Activated CD4-positive, alpha-beta T cell treated with anti-CD3 and anti-CD28 coated beads, Interleukin-2, amount 10 ng/mL, durations not matched to agents 7 days and 5 days (primary cell): ENCODE data around the gene MDC1. TPM values are rescaled to one million over a fixed set of nuclear protein-coding genes. Genes with fewer than 3 reads are reported as not detected.

Experiments used
- CTCF ChIA-PET: fragments of 350-600 bp; sonication (Branson Sonifier 250); formaldehyde crosslinking; loops from one replicate; lab custom pipeline; 2021; ENCODE audit warnings: antibody characterized with exemption; lab: Charles Lee
- POLR2A ChIA-PET: fragments of 350-600 bp; sonication (Branson Sonifier 250); formaldehyde crosslinking; loops from one replicate; lab custom pipeline; 2021; ENCODE audit warnings: antibody characterized with exemption; lab: Charles Lee
- DNase-seq: peaks from one replicate; pipeline ENCODE4 v3.0.0-alpha.2; 2020
- H3K27ac Mint-ChIP-seq: one replicate; pipeline ENCODE4 v1.8.0; 2021; ENCODE audit warnings: mild to moderate bottlenecking, moderate library complexity, mixed read lengths
- H3K27me3 Mint-ChIP-seq: one replicate; pipeline ENCODE4 v1.8.0; 2021; ENCODE audit warnings: mixed read lengths
- H3K36me3 Mint-ChIP-seq: one replicate; pipeline ENCODE4 v1.8.0; 2021; ENCODE audit warnings: low read depth, mixed read lengths
- H3K4me1 Mint-ChIP-seq: one replicate; pipeline ENCODE4 v1.8.0; 2021; ENCODE audit warnings: mixed read lengths
- H3K4me3 Mint-ChIP-seq: one replicate; pipeline ENCODE4 v1.8.0; 2021; ENCODE audit warnings: mild to moderate bottlenecking, moderate library complexity, mixed read lengths
- H3K9me3 Mint-ChIP-seq: one replicate; pipeline ENCODE4 v1.8.0; 2021; ENCODE audit warnings: mixed read lengths
- total RNA-seq, 2 experiments: library from RNA; stranded (reverse); gene quantifications; one replicate each; pipeline ENCODE4 v1.2.3, GENCODE V29; 2021

MDC1 gene
- total RNA-seq, 2 experiments from 2014 or later: 46.8 to 53.2 TPM

GRCh38 chr6:30655743-30656094 lies 61.4 kb downstream of the MDC1 start:
- Mint-ChIP-seq H3K27ac (no peak overlapping the region), H3K9me3 (no peaks in the 10 kb centered on the region), H3K27me3 (no peaks in the 10 kb centered on the region), H3K36me3 (peaks cover 48% of the 10 kb centered on the region), H3K4me3 (no peak overlapping the region), H3K4me1 (peaks cover 2% of the 10 kb centered on the region)
- no peak for DNase-seq
- ChIA-PET POLR2A (no interaction called here), CTCF (interaction anchor here (0.9 to 1.5 kb wide), 4 partner anchors 23 to 115 kb away, joined by 3 to 4 read pairs (median 3); no protein-coding TSS in a partner anchor)

GRCh38 chr6:30654798-30655742 lies 62.0 kb downstream of the MDC1 start:
- Mint-ChIP-seq H3K27me3 (no peaks in the 10 kb centered on the region), H3K4me3 (no peak overlapping the region), H3K4me1 (peaks cover 2% of the 10 kb centered on the region), H3K27ac (no peak overlapping the region), H3K36me3 (peaks cover 48% of the 10 kb centered on the region), H3K9me3 (no peaks in the 10 kb centered on the region)
- CTCF ChIA-PET: interaction anchor here (1.0 to 1.2 kb wide), 2 partner anchors 45 to 114 kb away, joined by 3 read pairs; no protein-coding TSS in a partner anchor
- POLR2A ChIA-PET: interaction anchor here (0.6 kb wide), 1 partner anchor 45 kb away, joined by 3 read pairs; no protein-coding TSS in a partner anchor
- DNase-seq: no peak

- Mint-ChIP-seq H3K36me3 (peaks cover 35% of the 10 kb centered on the region), H3K4me3 (no peak overlapping the region), H3K27me3 (no peaks in the 10 kb centered on the region), H3K27ac (no peak overlapping the region), H3K4me1 (peaks cover 16% of the 10 kb centered on the region), H3K9me3 (no peaks in the 10 kb centered on the region)
- no peak for DNase-seq
- CTCF ChIA-PET: interaction anchor here (0.6 to 1.3 kb wide), 3 partner anchors 19 to 80 kb away, joined by 3 to 4 read pairs (median 3); no protein-coding TSS in a partner anchor
- POLR2A ChIA-PET: interaction anchor here (0.7 kb wide), 1 partner anchor 21 kb away, joined by 4 read pairs; no protein-coding TSS in a partner anchor
Observed at GRCh38 chr6:30651143-30651542, 65.9 kb downstream of the MDC1 start.

Other genes with a start within 250 kb of the MDC1 start
- gene HLA-E, start 227.8 kb downstream of the MDC1 start, total RNA-seq: 100 to 1,000 TPM; 706 to 753 TPM
- 10 to 100 TPM; 51.5 to 59.9 TPM for gene GNL1, start 160.8 kb downstream of the MDC1 start, total RNA-seq
- 10 to 100 TPM; 16.0 to 22.2 TPM for gene PRR3, start 160.0 kb downstream of the MDC1 start, total RNA-seq
- 10 to 100 TPM; 72.2 to 78.0 TPM for gene ABCF1, start 145.8 kb downstream of the MDC1 start, total RNA-seq
- gene PPP1R10, start 100.0 kb downstream of the MDC1 start, total RNA-seq: 100 to 1,000 TPM in 1 of 2 experiments, 10 to 100 TPM in 1; 99.1 to 117 TPM
- 10 to 100 TPM; 41.4 to 44.4 TPM for gene MRPS18B, start 99.4 kb downstream of the MDC1 start, total RNA-seq
- gene ATAT1, start 90.4 kb downstream of the MDC1 start, total RNA-seq: 1 to 10 TPM; 8.3 to 9.7 TPM
- 10 to 100 TPM; 23.2 to 23.9 TPM for gene C6orf136, start 70.1 kb downstream of the MDC1 start, total RNA-seq
- gene DHX16, start 44.3 kb downstream of the MDC1 start, total RNA-seq: 10 to 100 TPM; 40.4 to 40.7 TPM
- 100 to 1,000 TPM; 243 to 272 TPM for gene PPP1R18, start 30.6 kb downstream of the MDC1 start, total RNA-seq
- 10 to 100 TPM; 43.1 to 58.8 TPM for gene NRM, start 26.3 kb downstream of the MDC1 start, total RNA-seq
- 1,000 to 10,000 TPM; 1,494 to 1,661 TPM for gene TUBB, start 3.1 kb upstream of the MDC1 start, total RNA-seq
- 100 to 1,000 TPM; 199 to 213 TPM for gene FLOT1, start 25.4 kb upstream of the MDC1 start, total RNA-seq
- 10 to 100 TPM; 30.5 to 34.9 TPM for gene IER3, start 27.3 kb upstream of the MDC1 start, total RNA-seq
- 1 to 10 TPM; 4.5 to 5.6 TPM for gene DDR1, start 167.2 kb upstream of the MDC1 start, total RNA-seq
- 10 to 100 TPM; 28.5 to 34.1 TPM for gene GTF2H4, start 190.9 kb upstream of the MDC1 start, total RNA-seq
- 10 to 100 TPM; 34.3 to 40.2 TPM for gene VARS2, start 197.0 kb upstream of the MDC1 start, total RNA-seq
- not detected for gene SFTA2, start 214.9 kb upstream of the MDC1 start, total RNA-seq
- gene MUCL3, start 223.7 kb upstream of the MDC1 start, total RNA-seq: not detected